ENCODE measurements around the gene TPX2.

GRCh38 chr20:31767805-31768204, 28.7 kb downstream of the TPX2 start:
- no peak for TF ChIP-seq CTCF (IDR thresholded peaks at IDR 0.05)
- TF ChIP-seq POLR2A (IDR thresholded peaks at IDR 0.05) = no peak

Data from Peyer's patch (tissue), 4 donors.